ENCODE results near the gene CBR3. TPM values are rescaled to one million over a fixed set of nuclear protein-coding genes. Genes with fewer than 3 reads are reported as not detected.
"Not testable (repeated sequence)": the region's sequence is repeated elsewhere in the genome, so short reads cannot be mapped to it uniquely, and the experiment has no call there.

Gene CBR3
- total RNA-seq, 1 experiment from 2014 or later = 1.7 TPM

- TF ChIP-seq ZBTB33 (IDR thresholded peaks at IDR 0.05; ENCODE audit: extremely low read depth, insufficient replicate concordance, low read length) (no peak), CBX3 (IDR thresholded peaks at IDR 0.05; ENCODE audit: low read depth) (no peak)
Observed at GRCh38 chr21:36099000-36099399, 35.9 kb upstream of the CBR3 start (continued).

GRCh38 chr21:36099695-36100211 is 35.1 kb upstream of the CBR3 start:
- H3K79me2 ChIP-seq (ENCODE audit: insufficient read depth, low read length); POLR2A ChIA-PET; H3K9me2 ChIP-seq (ENCODE audit: insufficient read depth); H3K27ac ChIP-seq (ENCODE audit: low read depth, low read length); BruUV-seq (replicated peaks); DNase-seq (ENCODE audit: low read depth, low spot score); H3K4me2 ChIP-seq (ENCODE audit: low read length); intact Hi-C loops (cut with micrococcal nuclease); ATAC-seq; RAD21 ChIA-PET (ENCODE audit: low non-redundant PET in 1 of 2, low total read pairs in 2 of 2, uncharacterized antibody in 2 of 2, unreplicated experiment in 2 of 2); H3K9ac ChIP-seq (ENCODE audit: low read length); H2AFZ ChIP-seq (ENCODE audit: low read depth, low read length, poor library complexity, severe bottlenecking); H4K20me1 ChIP-seq (ENCODE audit: insufficient read depth); H3K9me3 ChIP-seq (ENCODE audit: control insufficient read depth in 1 of 2, insufficient read depth in 1 of 2, low read depth in 1 of 2, low read length in 2 of 2); CTCF ChIA-PET; H3K4me3 ChIP-seq (replicated peaks in 1 of 2; ENCODE audit: low read depth in 1 of 2, low read length in 2 of 2); H3K27me3 ChIP-seq (ENCODE audit: insufficient read depth, low read length); H3K36me3 ChIP-seq (ENCODE audit: control insufficient read depth in 1 of 2, insufficient read depth in 2 of 2, low read length in 2 of 2): not testable (repeated sequence)
- H3K4me1 ChIP-seq (ENCODE audit: control insufficient read depth in 1 of 2, insufficient read depth in 2 of 2, low read length in 2 of 2) = peaks cover 0 to 13% of the 10 kb centered on the region in 2 experiments; a peak in 2 of 4 replicates

- Histone ChIP-seq H3K4me3 (replicated peaks in 1 of 2; ENCODE audit: low read depth in 1 of 2, low read length in 2 of 2) (no peak overlapping the region), H3K9me2 (ENCODE audit: insufficient read depth) (no peaks in the 10 kb centered on the region), H2AFZ (ENCODE audit: low read depth, low read length, poor library complexity, severe bottlenecking) (no peak overlapping the region), H3K9me3 (ENCODE audit: control insufficient read depth in 1 of 2, insufficient read depth in 1 of 2, low read depth in 1 of 2, low read length in 2 of 2) (no peaks in the 10 kb centered on the region), H3K27me3 (ENCODE audit: insufficient read depth, low read length) (no peaks in the 10 kb centered on the region), H3K9ac (ENCODE audit: low read length) (no peak overlapping the region), H3K27ac (ENCODE audit: low read depth, low read length) (no peak overlapping the region), H3K4me1 (ENCODE audit: control insufficient read depth in 1 of 2, insufficient read depth in 2 of 2, low read length in 2 of 2) (peaks cover 0 to 13% of the 10 kb centered on the region in 2 experiments; a peak in 2 of 4 replicates), H3K4me2 (ENCODE audit: low read length) (no peak overlapping the region), H4K20me1 (ENCODE audit: insufficient read depth) (no peaks in the 10 kb centered on the region), H3K36me3 (ENCODE audit: control insufficient read depth in 1 of 2, insufficient read depth in 2 of 2, low read length in 2 of 2) (no peaks in the 10 kb centered on the region), H3K79me2 (ENCODE audit: insufficient read depth, low read length) (no peaks in the 10 kb centered on the region)
- ATAC-seq = no peak
- ChIA-PET POLR2A (no interaction called here), RAD21 (ENCODE audit: low non-redundant PET in 1 of 2, low total read pairs in 2 of 2, uncharacterized antibody in 2 of 2, unreplicated experiment in 2 of 2) (no interaction called here), CTCF (interaction anchor here (1.2 to 3.4 kb wide), 2 partner anchors 12 to 25 kb away, joined by 3 to 14 read pairs; no protein-coding TSS in a partner anchor)
- BruUV-seq (replicated peaks) = no TSS peak
- intact Hi-C loops (cut with micrococcal nuclease) = no loop called here
- DNase-seq (ENCODE audit: low read depth, low spot score) = no peak
- TF ChIP-seq ELF1 (IDR thresholded peaks at IDR 0.05; ENCODE audit: borderline replicate concordance, low read depth) (no peak), CTCF (IDR thresholded peaks at IDR 0.05 in 2 of 3, conservative IDR thresholded peaks at IDR 0.05 in 1 of 3; ENCODE audit: borderline replicate concordance in 1 of 3, insufficient read depth in 1 of 3, low read depth in 2 of 3, low read length in 2 of 3) (no peak), MAX (IDR thresholded peaks at IDR 0.05) (no peak), ATF3 (IDR thresholded peaks at IDR 0.05) (no peak), EGR1 (IDR thresholded peaks at IDR 0.05; ENCODE audit: low read depth) (no peak)
Observed at GRCh38 chr21:36100971-36101641, 33.8 kb upstream of the CBR3 start.

Data from HCT116 (cell line).